GM19240 (cell line): Measurements from ENCODE around the gene LDLRAP1.
"Not testable (repeated sequence)": the region's sequence is repeated elsewhere in the genome, so short reads cannot be mapped to it uniquely, and the experiment has no call there.

Source experiments
- DNase-seq: peaks from one replicate; pipeline ENCODE4 v3.0.0; 2011; ENCODE audit warnings: low spot score; ENCODE audit not compliant: insufficient read length

LDLRAP1 gene

GRCh38 chr1:25575191-25575590 is 31.8 kb downstream of the LDLRAP1 start:
- no peak for DNase-seq

- DNase-seq: no peak
Measured at GRCh38 chr1:25576459-25577133, 33.2 kb downstream of the LDLRAP1 start.

GRCh38 chr1:25577134-25577920 is 33.9 kb downstream of the LDLRAP1 start:
- DNase-seq: no peak

GRCh38 chr1:25579292-25580252 is 36.2 kb downstream of the LDLRAP1 start:
- DNase-seq: no peak

- DNase-seq: no peak
Measured at GRCh38 chr1:25580927-25581326, 37.5 kb downstream of the LDLRAP1 start.

- no peak for DNase-seq
Measured at GRCh38 chr1:25581764-25582163, 38.4 kb downstream of the LDLRAP1 start.

GRCh38 chr1:25583519-25584370 is 40.3 kb downstream of the LDLRAP1 start:
- DNase-seq: no peak

- DNase-seq: no peak
Measured at GRCh38 chr1:25586181-25586588, 42.8 kb downstream of the LDLRAP1 start.

GRCh38 chr1:25587290-25587689 is 43.9 kb downstream of the LDLRAP1 start:
- no peak for DNase-seq

GRCh38 chr1:25588224-25588623 is 44.8 kb downstream of the LDLRAP1 start:
- DNase-seq: not testable (repeated sequence)

- not testable (repeated sequence) for DNase-seq
Measured at GRCh38 chr1:25588786-25589185, 45.4 kb downstream of the LDLRAP1 start.

- no peak for DNase-seq
Measured at GRCh38 chr1:25590096-25590824, 46.9 kb downstream of the LDLRAP1 start.

GRCh38 chr1:25593861-25594260 is 50.5 kb downstream of the LDLRAP1 start:
- DNase-seq: no peak

- no peak for DNase-seq
Measured at GRCh38 chr1:25594971-25595370, 51.6 kb downstream of the LDLRAP1 start.

GRCh38 chr1:25596641-25597040 is 53.2 kb downstream of the LDLRAP1 start:
- not testable (repeated sequence) for DNase-seq

GRCh38 chr1:25598879-25599278 is 55.5 kb downstream of the LDLRAP1 start:
- no peak for DNase-seq

- DNase-seq: peak; percentile 39
Measured at GRCh38 chr1:25599969-25600610, 56.7 kb downstream of the LDLRAP1 start.

- not testable (repeated sequence) for DNase-seq
Measured at GRCh38 chr1:25600971-25601699, 57.7 kb downstream of the LDLRAP1 start.
